PC-9 (cell line): ENCODE data around the gene ARL2BP. TPM values are rescaled to one million over a fixed set of nuclear protein-coding genes. Genes with fewer than 3 reads are reported as not detected.

Experiments
- BruUV-seq: library from RNA; stranded (reverse); fragments of 400-500 nt; replicated peaks from 2 replicates; lab custom pipeline; 2021; lab: Mats Ljungman, UMichigan
- CTCF ChIA-PET: fragments of 300-600 bp; sonication (Branson Sonifier 250); formaldehyde crosslinking; loops from one replicate; lab custom pipeline; 2022; ENCODE audit warnings: antibody characterized with exemption; lab: Charles Lee
- POLR2A ChIA-PET: fragments of 300-600 bp; sonication (Branson Sonifier 250); formaldehyde crosslinking; loops from one replicate; lab custom pipeline; 2022; ENCODE audit warnings: antibody characterized with exemption; ENCODE audit not compliant: unreplicated experiment; lab: Charles Lee
- DNase-seq, 2 experiments: peaks; one replicate each; pipeline versions ENCODE4 v3.0.0 to v3.0.0-alpha.2; 2015 to 2022; ENCODE audit warnings: mixed read lengths in 1 of 2
- H2AFZ ChIP-seq: fragments of 200-600 bp; sonication (generic); 2 replicates; pipeline ENCODE4 v1.8.1; 2017; ENCODE audit warnings: antibody characterized with exemption
- H3F3A ChIP-seq: fragments of 200-600 bp; sonication (generic); 2 replicates; pipeline ENCODE4 v1.8.1; 2017; ENCODE audit warnings: antibody characterized with exemption, mild to moderate bottlenecking, low read depth; ENCODE audit not compliant: insufficient read depth
- H3K27ac ChIP-seq: fragments of 200-600 bp; sonication (generic); 2 replicates; pipeline ENCODE4 v1.6.1; 2016; ENCODE audit warnings: mixed run types
- H3K27me3 ChIP-seq: fragments of 200-600 bp; sonication (generic); 2 replicates; pipeline ENCODE4 v1.6.1; 2016; ENCODE audit warnings: low read depth, mixed run types; ENCODE audit not compliant: insufficient read depth
- H3K36me3 ChIP-seq: fragments of 200-600 bp; sonication (generic); 2 replicates; pipeline ENCODE4 v1.6.1; 2016; ENCODE audit warnings: low read depth, mixed run types
- H3K4me1 ChIP-seq: fragments of 200-600 bp; sonication (generic); replicated peaks from 2 replicates; pipeline ENCODE4 v1.6.1; 2016; ENCODE audit warnings: mixed run types; ENCODE audit not compliant: insufficient read depth
- H3K4me2 ChIP-seq: fragments of 200-600 bp; sonication (generic); 2 replicates; pipeline ENCODE4 v1.6.1; 2017; ENCODE audit warnings: mixed run types
- H3K4me3 ChIP-seq: fragments of 200-600 bp; sonication (generic); 2 replicates; pipeline ENCODE4 v1.6.1; 2016; ENCODE audit warnings: mixed run types
- H3K79me2 ChIP-seq: fragments of 200-600 bp; sonication (generic); 2 replicates; pipeline ENCODE4 v1.6.1; 2017; ENCODE audit warnings: low read depth, mixed run types
- H3K9me2 ChIP-seq: fragments of 200-600 bp; sonication (generic); 2 replicates; pipeline ENCODE4 v1.8.1; 2017; ENCODE audit warnings: mild to moderate bottlenecking; ENCODE audit not compliant: insufficient read depth
- H3K9me3 ChIP-seq: fragments of 200-600 bp; sonication (generic); 2 replicates; pipeline ENCODE4 v1.8.1; 2016; ENCODE audit warnings: low read depth; ENCODE audit not compliant: insufficient read depth
- H4K20me1 ChIP-seq: fragments of 200-600 bp; sonication (generic); 2 replicates; pipeline ENCODE4 v1.8.1; 2017; ENCODE audit not compliant: insufficient read depth
- EZH2 ChIP-seq: fragments of 200-600 bp; sonication (generic); IDR thresholded peaks from 2 replicates; pipeline ENCODE4 v1.8.0; 2017; ENCODE audit warnings: antibody characterized with exemption, low read depth
- intact Hi-C: fragments of 100-400 bp; cut with micrococcal nuclease; formaldehyde crosslinking; loops from one replicate; pipeline ENCODE4 v1.10.0; 2022; ENCODE audit not compliant: unreplicated experiment
- total RNA-seq: library from RNA; stranded (reverse); gene quantifications from 2 replicates; pipeline ENCODE4 v1.2.3, GENCODE V29; 2021
- TF ChIP-seq, protein P1 (sequence below): fragments of 200-600 bp; sonication (generic); conservative IDR thresholded peaks from 2 replicates; pipeline ENCODE4 v1.6.1; 2017; ENCODE audit warnings: mixed run types, antibody characterized with exemption, mild to moderate bottlenecking, moderate library complexity

Gene ARL2BP
- total RNA-seq, 1 experiment from 2014 or later: 23.6 TPM

DNA sequence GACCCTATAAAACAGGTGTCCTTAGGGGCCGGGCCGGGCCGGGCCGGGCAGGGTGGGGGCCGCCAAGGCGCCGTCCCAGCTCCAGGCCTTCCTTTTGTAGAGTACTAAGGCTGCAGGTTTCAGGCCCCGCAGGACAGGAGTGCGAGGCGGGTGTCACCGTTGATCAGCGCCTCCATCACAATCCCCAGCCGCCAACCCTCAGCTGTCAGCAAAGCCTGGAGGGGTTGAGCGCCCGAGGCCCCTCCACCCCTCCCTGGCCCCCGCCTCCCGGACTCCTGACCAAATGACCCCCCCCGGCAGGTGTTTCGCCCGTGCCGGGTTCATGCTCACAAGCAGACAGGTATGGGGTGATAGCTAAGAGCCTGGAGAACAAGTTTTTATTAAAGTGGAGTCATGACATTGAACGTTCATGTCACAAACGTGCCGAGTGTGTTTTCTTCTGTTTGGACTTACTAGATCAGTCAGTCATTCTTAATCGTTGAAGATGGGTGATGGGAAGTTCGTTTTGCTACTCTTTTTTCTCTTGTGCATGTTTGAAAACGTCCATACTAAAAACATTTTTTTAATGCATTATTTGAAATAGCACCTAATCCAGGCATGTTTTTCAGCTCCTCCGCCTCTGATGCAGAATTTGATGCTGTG, 534 bp downstream of the ARL2BP start:
- Histone ChIP-seq H3F3A (peaks cover 27% of the 10 kb centered on the region; the same call in 1 of the 2 replicates), H3K27ac (peak overlapping the region; percentile 63), H3K9me2 (no peaks in the 10 kb centered on the region), H3K9me3 (no peaks in the 10 kb centered on the region), H3K79me2 (no peaks in the 10 kb centered on the region), H3K4me1 (peaks cover 17% of the 10 kb centered on the region), H2AFZ (peak overlapping the region; percentile 96), H3K4me3 (peak overlapping the region; percentile 78), H3K4me2 (peak overlapping the region; percentile 83), H4K20me1 (no peaks in the 10 kb centered on the region), H3K27me3 (no peaks in the 10 kb centered on the region), H3K36me3 (no peaks in the 10 kb centered on the region)
- intact Hi-C loops: loop anchor here (1.0 kb wide), 2 partner anchors 55 to 59 kb away; partner anchors contain the start of genes PSME3IP1 and RSPRY1
- no TSS peak for BruUV-seq
- DNase-seq: no peak
- ChIA-PET POLR2A (interaction anchor here (0.5 to 1.1 kb wide), 4 partner anchors 47 to 121 kb away, joined by 3 to 26 read pairs (median 6); partner anchors contain the start of gene PSME3IP1), CTCF (interaction anchor here (1.0 kb wide), 1 partner anchor 35 kb away, joined by 3 read pairs; no protein-coding TSS in a partner anchor)
- TF ChIP-seq, protein P1, sequence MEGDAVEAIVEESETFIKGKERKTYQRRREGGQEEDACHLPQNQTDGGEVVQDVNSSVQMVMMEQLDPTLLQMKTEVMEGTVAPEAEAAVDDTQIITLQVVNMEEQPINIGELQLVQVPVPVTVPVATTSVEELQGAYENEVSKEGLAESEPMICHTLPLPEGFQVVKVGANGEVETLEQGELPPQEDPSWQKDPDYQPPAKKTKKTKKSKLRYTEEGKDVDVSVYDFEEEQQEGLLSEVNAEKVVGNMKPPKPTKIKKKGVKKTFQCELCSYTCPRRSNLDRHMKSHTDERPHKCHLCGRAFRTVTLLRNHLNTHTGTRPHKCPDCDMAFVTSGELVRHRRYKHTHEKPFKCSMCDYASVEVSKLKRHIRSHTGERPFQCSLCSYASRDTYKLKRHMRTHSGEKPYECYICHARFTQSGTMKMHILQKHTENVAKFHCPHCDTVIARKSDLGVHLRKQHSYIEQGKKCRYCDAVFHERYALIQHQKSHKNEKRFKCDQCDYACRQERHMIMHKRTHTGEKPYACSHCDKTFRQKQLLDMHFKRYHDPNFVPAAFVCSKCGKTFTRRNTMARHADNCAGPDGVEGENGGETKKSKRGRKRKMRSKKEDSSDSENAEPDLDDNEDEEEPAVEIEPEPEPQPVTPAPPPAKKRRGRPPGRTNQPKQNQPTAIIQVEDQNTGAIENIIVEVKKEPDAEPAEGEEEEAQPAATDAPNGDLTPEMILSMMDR: no peak
- TF ChIP-seq EZH2: no peak

DNA sequence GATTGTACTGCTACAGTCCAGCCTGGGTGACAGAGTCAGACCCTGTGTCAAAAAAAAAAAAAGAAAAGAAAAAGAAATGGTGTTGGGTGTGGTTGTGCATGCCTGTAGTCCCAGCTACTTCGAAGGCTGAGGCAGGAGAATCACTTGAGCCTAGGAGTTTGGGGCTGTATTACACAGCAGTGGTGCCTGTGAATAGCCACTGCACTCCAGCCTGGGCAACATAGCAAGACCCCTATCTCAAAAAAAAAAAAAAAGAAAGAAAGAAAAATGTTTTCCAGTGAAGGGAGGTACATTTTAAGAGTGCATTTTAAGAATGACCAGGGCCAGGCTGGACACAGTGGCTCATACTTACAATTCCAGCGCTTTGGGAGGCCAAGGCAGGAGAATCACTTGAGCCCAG, 6.3 kb downstream of the ARL2BP start:
- Histone ChIP-seq H3K27me3 (no peaks in the 10 kb centered on the region), H3K4me2 (no peak overlapping the region), H3K9me2 (no peaks in the 10 kb centered on the region), H2AFZ (no peak overlapping the region), H3K36me3 (0 out of 2 replicates have a peak, but pooled peaks cover 4% of the 10 kb centered on the region), H3K79me2 (no peaks in the 10 kb centered on the region), H3K9me3 (no peaks in the 10 kb centered on the region), H3F3A (peaks cover 19% of the 10 kb centered on the region; the same call in 1 of the 2 replicates), H3K4me1 (peaks cover 24% of the 10 kb centered on the region), H3K27ac (no peak overlapping the region), H3K4me3 (no peak overlapping the region), H4K20me1 (no peaks in the 10 kb centered on the region)
- BruUV-seq: no TSS peak
- CTCF ChIA-PET: interaction anchor here (0.6 kb wide), 1 partner anchor 158 kb away, joined by 9 read pairs; no protein-coding TSS in a partner anchor
- DNase-seq: no peak
- TF ChIP-seq, protein P1: no peak
- TF ChIP-seq EZH2: no peak
- POLR2A ChIA-PET: no interaction called here
- intact Hi-C loops: no loop called here

DNA sequence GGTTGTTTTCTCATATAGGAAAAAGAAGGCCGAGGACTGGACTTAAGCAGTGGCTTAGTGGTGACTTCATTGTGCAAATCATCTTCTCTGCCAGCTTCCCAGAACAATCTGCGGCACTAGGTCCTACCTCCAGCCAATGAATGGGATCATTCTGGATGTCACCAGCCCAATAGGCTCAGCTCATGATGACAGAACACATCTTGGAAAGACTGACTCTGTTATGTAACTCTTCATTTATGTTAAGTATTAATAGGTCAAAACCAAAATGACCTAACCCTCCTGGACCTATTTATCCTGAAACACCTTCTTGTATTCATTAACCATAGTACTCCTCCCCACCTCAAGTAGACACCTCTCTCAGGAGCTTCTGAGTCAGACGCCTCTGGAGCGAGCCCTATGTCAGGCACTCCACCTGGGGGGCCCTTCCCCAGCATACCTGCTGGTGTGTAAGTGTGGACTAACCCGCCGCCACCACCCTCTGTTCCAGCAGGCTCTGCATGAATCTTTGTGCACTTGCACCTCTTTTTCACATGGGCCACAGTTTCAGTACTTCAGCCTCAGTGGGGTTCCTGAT, 7.2 kb downstream of the ARL2BP start:
- no peaks in the 10 kb centered on the region for H3K79me2 ChIP-seq
- H3K4me3 ChIP-seq: no peak overlapping the region
- H3K9me2 ChIP-seq: no peaks in the 10 kb centered on the region
- H2AFZ ChIP-seq: no peak overlapping the region
- ChIA-PET CTCF (no interaction called here), POLR2A (no interaction called here)
- TF ChIP-seq, protein P1: no peak
- TF ChIP-seq EZH2: no peak
- 0 out of 2 replicates have a peak, but pooled peaks cover 4% of the 10 kb centered on the region for H3K36me3 ChIP-seq
- H4K20me1 ChIP-seq: no peaks in the 10 kb centered on the region
- no peak for DNase-seq
- peaks cover 22% of the 10 kb centered on the region for H3K4me1 ChIP-seq
- H3K9me3 ChIP-seq: no peaks in the 10 kb centered on the region
- no peak overlapping the region for H3K27ac ChIP-seq
- intact Hi-C loops: no loop called here
- no peaks in the 10 kb centered on the region for H3K27me3 ChIP-seq
- no TSS peak for BruUV-seq
- peaks cover 13% of the 10 kb centered on the region; the same call in 1 of the 2 replicates for H3F3A ChIP-seq
- no peak overlapping the region for H3K4me2 ChIP-seq
